OCI-LY1 (cell line): ENCODE results near the gene ACYP2.

ENCODE experiments used
- H2AFZ ChIP-seq: fragments of 200-600 bp; sonication (generic), shearing (Covaris generic); 2 replicates; pipeline ENCODE4 v1.6.0; 2014; ENCODE audit warnings: antibody characterized with exemption, mild to moderate bottlenecking, low read length
- H3F3A ChIP-seq: fragments of 200-600 bp; sonication (generic), shearing (Covaris generic); 2 replicates; pipeline ENCODE4 v1.6.0; 2014; ENCODE audit warnings: mild to moderate bottlenecking, antibody characterized with exemption, low read length, moderate library complexity; ENCODE audit not compliant: insufficient read depth
- H3K27ac ChIP-seq: fragments of 200-600 bp; sonication (generic); 2 replicates; pipeline ENCODE4 v1.5.1; 2014; ENCODE audit warnings: low read length, mixed run types, mild to moderate bottlenecking, low read depth; ENCODE audit not compliant: poor library complexity, severe bottlenecking
- H3K27me3 ChIP-seq: fragments of 200-600 bp; sonication (generic); 2 replicates; pipeline ENCODE4 v1.6.0; 2014; ENCODE audit warnings: antibody characterized with exemption, mild to moderate bottlenecking, low read length, moderate library complexity; ENCODE audit not compliant: insufficient read depth
- H3K36me3 ChIP-seq: fragments of 200-600 bp; sonication (generic); 2 replicates; pipeline ENCODE4 v1.6.1; 2014; ENCODE audit warnings: mild to moderate bottlenecking, antibody characterized with exemption, low read length, moderate library complexity, mixed read lengths; ENCODE audit not compliant: insufficient read depth
- H3K4me1 ChIP-seq: fragments of 200-600 bp; sonication (generic); 2 replicates; pipeline ENCODE4 v1.5.1; 2014; ENCODE audit warnings: mild to moderate bottlenecking, low read length, moderate library complexity; ENCODE audit not compliant: insufficient read depth, severe bottlenecking
- H3K4me2 ChIP-seq: fragments of 200-600 bp; sonication (generic), shearing (Covaris generic); 2 replicates; pipeline ENCODE4 v1.6.1; 2014; ENCODE audit warnings: low read length
- H3K4me3 ChIP-seq: fragments of 200-600 bp; sonication (generic); 2 replicates; pipeline ENCODE4 v1.5.1; 2014; ENCODE audit warnings: low read length, low read depth, mild to moderate bottlenecking, mixed read lengths; ENCODE audit not compliant: poor library complexity, severe bottlenecking
- H3K79me2 ChIP-seq: fragments of 200-600 bp; shearing (Covaris generic); 2 replicates; pipeline ENCODE4 v1.6.1; 2016; ENCODE audit warnings: mixed run types, low read length, mixed read lengths; ENCODE audit not compliant: insufficient read depth
- H3K9ac ChIP-seq: fragments of 200-600 bp; sonication (generic), shearing (Covaris generic); 2 replicates; pipeline ENCODE4 v1.6.1; 2014; ENCODE audit warnings: mild to moderate bottlenecking, low read length, mixed read lengths
- H3K9me2 ChIP-seq: fragments of 200-600 bp; sonication (generic), shearing (Covaris generic); 2 replicates; pipeline ENCODE4 v1.6.1; 2014; ENCODE audit warnings: low read depth, mild to moderate bottlenecking, low read length, mixed read lengths
- H3K9me3 ChIP-seq: fragments of 200-600 bp; shearing (Covaris generic); 2 replicates; pipeline ENCODE4 v1.6.1; 2014; ENCODE audit warnings: low read length, mixed read lengths
- H4K20me1 ChIP-seq: fragments of 200-600 bp; sonication (generic), shearing (Covaris generic); 2 replicates; pipeline ENCODE4 v1.6.0; 2016; ENCODE audit warnings: mild to moderate bottlenecking, low read length; ENCODE audit not compliant: insufficient read depth
- CTCF ChIP-seq: fragments of 200-600 bp; sonication (generic), shearing (Covaris generic); IDR thresholded peaks from 2 replicates; pipeline ENCODE4 v1.5.1; 2017; ENCODE audit warnings: mild to moderate bottlenecking, antibody characterized with exemption, low read length, moderate library complexity, mixed read lengths
- EZH2 ChIP-seq: fragments of 200-600 bp; sonication (generic), shearing (Covaris generic); IDR thresholded peaks from 2 replicates; pipeline ENCODE4 v1.8.0; 2017; ENCODE audit warnings: borderline replicate concordance, mixed run types, mild to moderate bottlenecking, antibody characterized with exemption, low read length, moderate library complexity, mixed read lengths

ACYP2 gene

GRCh38 chr2:54275541-54275940 is 160.1 kb downstream of the ACYP2 start:
- TF ChIP-seq EZH2 (no peak), CTCF (no peak)
- no peaks in the 10 kb centered on the region for H3F3A ChIP-seq
- no peaks in the 10 kb centered on the region for H3K27me3 ChIP-seq
- no peaks in the 10 kb centered on the region for H4K20me1 ChIP-seq
- peaks cover 10% of the 10 kb centered on the region for H3K4me1 ChIP-seq
- H3K9ac ChIP-seq = no peak overlapping the region
- H3K9me3 ChIP-seq = no peaks in the 10 kb centered on the region
- H3K27ac ChIP-seq = no peak overlapping the region
- H3K4me3 ChIP-seq = no peak overlapping the region
- no peak overlapping the region for H3K4me2 ChIP-seq
- H3K79me2 ChIP-seq = no peaks in the 10 kb centered on the region
- no peaks in the 10 kb centered on the region for H3K9me2 ChIP-seq
- H3K36me3 ChIP-seq = peaks cover 5% of the 10 kb centered on the region; the same call in 1 of the 2 replicates
- H2AFZ ChIP-seq = no peak overlapping the region

- no peaks in the 10 kb centered on the region for H3F3A ChIP-seq
- no peak overlapping the region for H3K4me3 ChIP-seq
- no peaks in the 10 kb centered on the region for H3K27me3 ChIP-seq
- H3K9me3 ChIP-seq = no peaks in the 10 kb centered on the region
- H4K20me1 ChIP-seq = no peaks in the 10 kb centered on the region
- no peak overlapping the region for H3K9ac ChIP-seq
- no peaks in the 10 kb centered on the region for H3K36me3 ChIP-seq
- no peaks in the 10 kb centered on the region for H3K4me1 ChIP-seq
- no peak overlapping the region for H3K27ac ChIP-seq
- no peaks in the 10 kb centered on the region for H3K9me2 ChIP-seq
- H3K79me2 ChIP-seq = no peaks in the 10 kb centered on the region
- TF ChIP-seq EZH2 (no peak), CTCF (no peak)
- H2AFZ ChIP-seq = no peak overlapping the region
- no peak overlapping the region for H3K4me2 ChIP-seq
Observed at GRCh38 chr2:54279385-54279784, 164.0 kb downstream of the ACYP2 start.

GRCh38 chr2:54284826-54285225 is 169.4 kb downstream of the ACYP2 start:
- no peak overlapping the region for H2AFZ ChIP-seq
- TF ChIP-seq EZH2 (no peak), CTCF (no peak)
- H3K36me3 ChIP-seq = no peaks in the 10 kb centered on the region
- H3K9ac ChIP-seq = no peak overlapping the region
- H3K27ac ChIP-seq = no peak overlapping the region
- H4K20me1 ChIP-seq = no peaks in the 10 kb centered on the region
- H3K27me3 ChIP-seq = no peaks in the 10 kb centered on the region
- H3F3A ChIP-seq = no peaks in the 10 kb centered on the region
- no peaks in the 10 kb centered on the region for H3K4me1 ChIP-seq
- H3K4me3 ChIP-seq = no peak overlapping the region
- no peaks in the 10 kb centered on the region for H3K9me3 ChIP-seq
- no peaks in the 10 kb centered on the region for H3K79me2 ChIP-seq
- no peaks in the 10 kb centered on the region for H3K9me2 ChIP-seq
- no peak overlapping the region for H3K4me2 ChIP-seq
